ENCODE measurements around the gene CELSR3.

The CELSR3 gene

GRCh38 chr3:48662753-48663488 lies at the start of gene CELSR3:
TSS of gene CELSR3 (minus strand) at chr3:48662886. CDS start at chr3:48662634, 252 bp downstream.
- DNase-seq: peak; percentile 44

GRCh38 chr3:48711727-48712126 lies 49.0 kb upstream of the CELSR3 start:
- no peak for DNase-seq

GRCh38 chr3:48709051-48709461 lies 46.4 kb upstream of the CELSR3 start:
- DNase-seq: no peak

- no peak for DNase-seq
Measured at GRCh38 chr3:48708481-48708889, 45.8 kb upstream of the CELSR3 start.

- DNase-seq: no peak
Measured at GRCh38 chr3:48707157-48707556, 44.5 kb upstream of the CELSR3 start.

- DNase-seq: no peak
Measured at GRCh38 chr3:48702320-48702920, 39.7 kb upstream of the CELSR3 start.

- no peak for DNase-seq
Measured at GRCh38 chr3:48700731-48701405, 38.2 kb upstream of the CELSR3 start.

- no peak for DNase-seq
Measured at GRCh38 chr3:48698891-48699290, 36.2 kb upstream of the CELSR3 start.

GRCh38 chr3:48697952-48698351 lies 35.3 kb upstream of the CELSR3 start:
- no peak for DNase-seq

GRCh38 chr3:48696601-48697000 lies 33.9 kb upstream of the CELSR3 start:
- no peak for DNase-seq

GRCh38 chr3:48696156-48696555 lies 33.5 kb upstream of the CELSR3 start:
- DNase-seq: no peak

- no peak for DNase-seq
Measured at GRCh38 chr3:48695393-48695753, 32.7 kb upstream of the CELSR3 start.

GRCh38 chr3:48694610-48695392 lies 32.1 kb upstream of the CELSR3 start:
- DNase-seq: no peak

GRCh38 chr3:48693826-48694225 lies 31.1 kb upstream of the CELSR3 start:
- DNase-seq: no peak

- no peak for DNase-seq
Measured at GRCh38 chr3:48692551-48692950, 29.9 kb upstream of the CELSR3 start.

GRCh38 chr3:48690846-48691458 lies 28.3 kb upstream of the CELSR3 start:
- DNase-seq: no peak

GRCh38 chr3:48689384-48689783 lies 26.7 kb upstream of the CELSR3 start:
- no peak for DNase-seq

GRCh38 chr3:48688737-48689075 lies 26.0 kb upstream of the CELSR3 start:
- DNase-seq: no peak

GRCh38 chr3:48688032-48688736 lies 25.5 kb upstream of the CELSR3 start:
- DNase-seq: no peak

- DNase-seq: no peak
Measured at GRCh38 chr3:48687220-48687678, 24.6 kb upstream of the CELSR3 start.

- no peak for DNase-seq
Measured at GRCh38 chr3:48686538-48687219, 24.0 kb upstream of the CELSR3 start.
